GM08714 (cell line): ENCODE measurements around the gene OR6Y1.

Source experiments
- H3K4me3 ChIP-seq: fragments of 200-500 bp; sonication (Bioruptor generic); 2 replicates; pipeline ENCODE4 v1.5.1; 2014; ENCODE audit warnings: mild to moderate bottlenecking, low read length, inconsistent platforms
- ZNF274 ChIP-seq: IDR thresholded peaks from 2 replicates; pipeline ENCODE4 v1.6.1; 2012; ENCODE audit warnings: mild to moderate bottlenecking, low read depth, low read length

The OR6Y1 gene

GRCh38 chr1:158520955-158521665 lies 33.1 kb downstream of the OR6Y1 start:
- TF ChIP-seq ZNF274: no peak
- H3K4me3 ChIP-seq: no peak overlapping the region

- H3K4me3 ChIP-seq: no peak overlapping the region
- no peak for TF ChIP-seq ZNF274
Observed at GRCh38 chr1:158520021-158520420, 34.2 kb downstream of the OR6Y1 start.

GRCh38 chr1:158516966-158517365 lies 37.2 kb downstream of the OR6Y1 start:
- no peak overlapping the region for H3K4me3 ChIP-seq
- no peak for TF ChIP-seq ZNF274

DNA sequence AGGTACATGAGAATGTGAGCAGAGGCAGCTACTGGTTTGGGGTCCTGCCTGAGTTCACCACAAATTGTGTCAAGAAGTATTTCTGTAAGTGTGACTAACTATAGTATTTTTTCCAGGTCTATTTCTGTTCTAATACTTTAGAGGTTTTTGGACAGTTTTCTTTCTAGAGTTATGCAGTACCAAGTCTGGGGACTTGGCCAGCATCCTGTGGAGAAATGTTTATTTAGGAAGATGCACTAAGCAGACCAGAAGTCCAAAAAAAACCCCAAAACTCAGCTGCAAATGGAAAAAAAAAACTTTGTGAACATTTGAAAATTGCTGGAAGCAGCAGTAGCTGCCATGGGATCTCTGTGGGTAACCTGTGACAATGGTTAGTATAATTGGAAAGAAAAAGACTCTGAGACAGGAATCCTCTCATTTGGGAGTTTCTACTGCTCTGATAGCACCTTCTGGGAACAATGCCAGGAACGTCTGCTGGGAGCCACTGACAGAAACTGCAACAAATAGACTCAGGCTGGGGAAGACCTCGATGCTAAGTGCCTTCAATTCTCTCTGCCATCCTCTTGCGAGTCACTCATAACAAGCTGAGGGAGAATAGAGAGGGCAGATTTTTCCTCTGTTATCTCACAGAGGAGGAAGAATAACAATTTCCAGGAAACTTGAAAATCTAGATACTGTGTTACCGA lies 44.6 kb downstream of the OR6Y1 start:
- no peak overlapping the region for H3K4me3 ChIP-seq
- TF ChIP-seq ZNF274: no peak

DNA sequence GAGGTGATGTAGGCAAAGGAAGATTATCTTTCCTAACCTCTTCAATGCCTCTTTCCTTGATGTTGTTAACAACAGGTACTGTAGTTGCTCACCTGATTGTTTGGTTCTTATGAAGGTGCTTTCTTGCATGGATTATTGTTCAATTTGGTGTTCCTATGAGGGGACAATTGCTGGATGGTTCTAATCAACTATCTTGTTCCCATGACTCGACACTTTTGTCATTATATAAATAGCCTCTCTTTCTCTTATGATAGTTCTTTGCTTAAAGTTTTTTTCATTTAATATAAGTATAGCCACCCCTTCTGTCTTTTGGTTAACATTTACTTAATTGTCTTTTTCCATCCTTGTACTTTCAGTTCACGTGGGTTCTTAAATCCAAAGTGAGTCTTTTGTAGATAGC lies 46.7 kb downstream of the OR6Y1 start:
- no peak for TF ChIP-seq ZNF274
- H3K4me3 ChIP-seq: no peak overlapping the region

GRCh38 chr1:158506369-158506987 lies 47.7 kb downstream of the OR6Y1 start:
- H3K4me3 ChIP-seq: no peak overlapping the region
- TF ChIP-seq ZNF274: no peak

DNA sequence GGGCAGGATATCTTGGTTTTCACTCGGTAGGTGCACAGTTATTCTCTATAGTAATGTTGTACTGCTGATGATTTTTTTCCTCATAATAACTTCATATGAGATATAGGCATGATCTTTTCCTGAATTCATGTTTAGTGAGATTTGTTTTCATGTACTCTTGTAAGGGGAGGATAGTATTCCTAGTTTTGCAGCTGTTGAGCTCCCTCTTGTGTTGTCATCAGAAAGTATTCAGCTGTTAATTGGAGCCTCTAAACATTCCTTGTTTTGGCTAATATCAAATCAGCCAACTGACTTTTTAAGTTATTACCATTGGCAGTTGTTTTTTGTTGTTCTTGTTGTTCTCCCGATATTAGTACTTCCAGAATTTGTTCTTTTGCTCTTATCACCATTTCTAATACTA lies 57.8 kb downstream of the OR6Y1 start:
- TF ChIP-seq ZNF274: no peak
- no peak overlapping the region for H3K4me3 ChIP-seq

GRCh38 chr1:158494796-158495195 lies 59.4 kb downstream of the OR6Y1 start:
- TF ChIP-seq ZNF274: no peak
- no peak overlapping the region for H3K4me3 ChIP-seq
